Transverse colon (tissue), 4 donors: Measurements from ENCODE around the gene ABTB1. TPM values are rescaled to one million over a fixed set of nuclear protein-coding genes. Genes with fewer than 3 reads are reported as not detected.

Source experiments
- DNase-seq: peaks from one replicate; pipeline ENCODE4 v3.0.0-alpha.2; 2019
- H3K27ac ChIP-seq, 4 donors: fragments of 200-600 bp; sonication (generic); 2 replicates each; pipeline ENCODE4 v1.5.1; 2016 to 2018; ENCODE audit warnings: inconsistent platforms in 4 of 4
- H3K27me3 ChIP-seq: fragments of 200-600 bp; sonication (generic); 2 replicates; pipeline ENCODE4 v1.5.1; 2017; ENCODE audit warnings: inconsistent platforms
- H3K36me3 ChIP-seq, 4 donors: fragments of 200-600 bp; sonication (generic); 2 replicates each; pipeline ENCODE4 v1.5.1; 2017 to 2019; ENCODE audit warnings: inconsistent platforms in 4 of 4
- H3K4me1 ChIP-seq, 4 donors: fragments of 200-600 bp; sonication (generic); 2 replicates each; pipeline ENCODE4 v1.5.1; 2017 to 2020; ENCODE audit warnings: inconsistent platforms in 4 of 4
- H3K4me3 ChIP-seq, 4 donors: fragments of 200-600 bp; sonication (generic); 1 replicate in 1 of 4; 2 replicates in 3 of 4; pipeline versions ENCODE4 v1.5.1 to v1.6.1; 2017 to 2019; ENCODE audit warnings: inconsistent platforms in 4 of 4
- H3K9me3 ChIP-seq, 2 donors: fragments of 200-600 bp; sonication (generic); 2 replicates each; pipeline ENCODE4 v1.5.1; 2017 to 2019; ENCODE audit warnings: inconsistent platforms in 2 of 2
- EP300 ChIP-seq: sonication (generic); formaldehyde crosslinking; IDR thresholded peaks from one replicate; pipeline ENCODE4 v1.6.1; 2017; ENCODE audit warnings: antibody characterized with exemption, low read depth
- POLR2A ChIP-seq: fragments of 450-650 bp; IDR thresholded peaks from one replicate; pipeline ENCODE4 v1.6.1; 2016; ENCODE audit warnings: antibody characterized with exemption, mild to moderate bottlenecking, moderate library complexity
- POLR2AphosphoS5 ChIP-seq, 3 donors: sonication (generic); formaldehyde crosslinking; IDR thresholded peaks; one replicate each; pipeline ENCODE4 v1.6.1; 2016; ENCODE audit warnings: antibody characterized with exemption in 3 of 3
- WGBS, 2 donors: methylation state at CpG; one replicate each; pipeline ENCODE4 v1.1.5; 2018; ENCODE audit warnings: low coverage in 1 of 2; 5-methylcytosine and 5-hydroxymethylcytosine counted together
- in situ Hi-C, 4 donors: fragments of 200-750 bp; cut with MboI; loops; one replicate each; pipeline versions ENCODE4 v1.15.0 to v1.15.1; 2017; ENCODE audit warnings: low sequenced_read_pairs in 3 of 4, low pct_ligation_motif_present in 1 of 4, low pct_unique_long_range_greater_than_20kb in 1 of 4
- intact Hi-C: fragments of 100-400 bp; cut with DNase I; formaldehyde crosslinking; loops from one replicate; pipeline ENCODE4 v1.15.1; 2023; ENCODE audit warnings: low total_unique reads
- total RNA-seq, 4 donors: library from RNA; depleted of rRNA; stranded (reverse); fragments of >200 nt; gene quantifications; one replicate each; pipeline ENCODE4 v1.1.0, GENCODE V29; 2016
- TF ChIP-seq, protein P1 (sequence below), 5 experiments: fragments of 200-600 bp in 3 of 5; fragments of 450-650 bp in 2 of 5; sonication (generic) in 3 of 5; IDR thresholded peaks; 1 replicate in 2 of 5; 2 replicates in 3 of 5; pipeline ENCODE4 v1.5.1; 2016 to 2017; ENCODE audit warnings: antibody characterized with exemption in 5 of 5, inconsistent platforms in 3 of 5, mild to moderate bottlenecking in 2 of 5, moderate library complexity in 1 of 5

The ABTB1 gene
- total RNA-seq, 4 donors from 2014 or later = 29.6 to 80.4 (median 45.8) TPM

- Histone ChIP-seq H3K4me1 (peaks cover 11 to 13% (median 12%) of the 10 kb centered on the region in 4 donors), H3K36me3 (no peaks in the 10 kb centered on the region), H3K27ac (no peak within 1 kb of the TSS), H3K9me3 (no peaks in the 10 kb centered on the region), H3K27me3 (peaks cover 10% of the 10 kb centered on the region), H3K4me3 (peak within 1 kb of the TSS; percentile 35 to 52 (median 44))
- intact Hi-C loops (no loop called here), in situ Hi-C loops (no loop called here)
- TF ChIP-seq, protein P1, sequence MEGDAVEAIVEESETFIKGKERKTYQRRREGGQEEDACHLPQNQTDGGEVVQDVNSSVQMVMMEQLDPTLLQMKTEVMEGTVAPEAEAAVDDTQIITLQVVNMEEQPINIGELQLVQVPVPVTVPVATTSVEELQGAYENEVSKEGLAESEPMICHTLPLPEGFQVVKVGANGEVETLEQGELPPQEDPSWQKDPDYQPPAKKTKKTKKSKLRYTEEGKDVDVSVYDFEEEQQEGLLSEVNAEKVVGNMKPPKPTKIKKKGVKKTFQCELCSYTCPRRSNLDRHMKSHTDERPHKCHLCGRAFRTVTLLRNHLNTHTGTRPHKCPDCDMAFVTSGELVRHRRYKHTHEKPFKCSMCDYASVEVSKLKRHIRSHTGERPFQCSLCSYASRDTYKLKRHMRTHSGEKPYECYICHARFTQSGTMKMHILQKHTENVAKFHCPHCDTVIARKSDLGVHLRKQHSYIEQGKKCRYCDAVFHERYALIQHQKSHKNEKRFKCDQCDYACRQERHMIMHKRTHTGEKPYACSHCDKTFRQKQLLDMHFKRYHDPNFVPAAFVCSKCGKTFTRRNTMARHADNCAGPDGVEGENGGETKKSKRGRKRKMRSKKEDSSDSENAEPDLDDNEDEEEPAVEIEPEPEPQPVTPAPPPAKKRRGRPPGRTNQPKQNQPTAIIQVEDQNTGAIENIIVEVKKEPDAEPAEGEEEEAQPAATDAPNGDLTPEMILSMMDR (IDR thresholded peaks at IDR 0.05) = no peak
- TF ChIP-seq POLR2A (no peak), EP300 (no peak), POLR2AphosphoS5 (IDR thresholded peaks at IDR 0.05) (no peak)
- WGBS, 2 donors = 9 to 50% methylated on average over 4 to 77 of the region's 105 CpGs
- peak; percentile 53 for DNase-seq
Measured at GRCh38 chr3:127628788-127629466, 43.8 kb upstream of the ABTB1 start, which contains the start of gene PODXL2. TSS of gene PODXL2 (plus strand) at chr3:127629185. CDS start at chr3:127629220, 35 bp downstream.

DNA sequence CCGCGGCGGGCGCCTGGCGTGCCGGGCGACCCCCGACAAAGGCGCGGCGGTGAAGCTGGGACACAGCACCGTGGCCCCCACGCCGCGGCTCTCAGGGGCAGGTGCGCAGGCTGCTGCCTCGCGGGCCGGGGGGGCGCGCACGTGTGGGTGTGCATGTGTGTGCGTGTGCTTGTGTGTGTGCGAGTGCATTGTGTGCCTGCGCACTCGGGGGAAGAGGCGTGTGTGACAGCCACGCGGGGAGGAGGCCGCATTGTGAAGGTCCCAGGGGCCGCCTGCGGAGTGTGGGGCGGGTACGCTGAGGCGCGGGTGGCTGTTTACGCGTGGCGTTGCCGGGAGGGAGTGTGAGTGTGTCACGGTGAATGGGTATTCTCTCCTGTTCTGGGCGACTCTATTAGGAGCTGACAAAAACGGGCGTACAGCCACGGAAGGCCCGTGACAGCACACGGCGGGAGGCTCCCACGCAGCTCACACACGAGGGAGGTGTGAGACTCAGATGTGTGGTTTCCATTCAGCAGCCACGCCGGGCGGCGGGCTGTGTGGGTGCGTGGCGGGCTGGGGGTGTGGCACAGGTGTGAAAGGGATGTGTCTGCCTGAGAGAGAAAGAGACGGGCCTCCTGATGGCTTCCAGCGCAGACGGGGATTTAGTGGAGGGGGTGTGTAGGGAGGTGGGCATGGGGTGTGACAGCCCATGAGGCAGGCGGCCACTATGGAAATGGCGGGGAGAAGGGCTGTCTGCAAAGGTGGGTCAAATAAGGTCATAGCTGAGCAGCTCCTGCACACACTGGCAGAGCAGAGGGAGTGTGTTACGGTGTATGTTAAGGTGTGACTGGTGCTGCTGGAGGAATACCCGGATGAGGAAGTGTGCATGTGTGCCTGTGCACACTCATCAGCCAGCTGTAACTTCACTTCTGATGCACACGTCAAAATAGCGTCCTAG is 43.0 kb upstream of the ABTB1 start:
- TF ChIP-seq POLR2AphosphoS5 (IDR thresholded peaks at IDR 0.05) (no peak), POLR2A (no peak), EP300 (no peak)
- TF ChIP-seq, protein P1 (IDR thresholded peaks at IDR 0.05) = no peak
- Histone ChIP-seq H3K4me1 (peaks cover 11 to 13% (median 12%) of the 10 kb centered on the region in 4 donors), H3K27me3 (peaks cover 10% of the 10 kb centered on the region), H3K4me3 (peak overlapping the region; percentile 35 to 52 (median 44)), H3K9me3 (no peaks in the 10 kb centered on the region), H3K36me3 (no peaks in the 10 kb centered on the region), H3K27ac (no peak overlapping the region)
- DNase-seq = peak; percentile 49
- WGBS, 2 donors = 16% methylated on average over 58 of the region's 65 CpGs; no CpG with 5 or more reads in 1 of the 2 donors
- in situ Hi-C loops (no loop called here), intact Hi-C loops (no loop called here)

DNA sequence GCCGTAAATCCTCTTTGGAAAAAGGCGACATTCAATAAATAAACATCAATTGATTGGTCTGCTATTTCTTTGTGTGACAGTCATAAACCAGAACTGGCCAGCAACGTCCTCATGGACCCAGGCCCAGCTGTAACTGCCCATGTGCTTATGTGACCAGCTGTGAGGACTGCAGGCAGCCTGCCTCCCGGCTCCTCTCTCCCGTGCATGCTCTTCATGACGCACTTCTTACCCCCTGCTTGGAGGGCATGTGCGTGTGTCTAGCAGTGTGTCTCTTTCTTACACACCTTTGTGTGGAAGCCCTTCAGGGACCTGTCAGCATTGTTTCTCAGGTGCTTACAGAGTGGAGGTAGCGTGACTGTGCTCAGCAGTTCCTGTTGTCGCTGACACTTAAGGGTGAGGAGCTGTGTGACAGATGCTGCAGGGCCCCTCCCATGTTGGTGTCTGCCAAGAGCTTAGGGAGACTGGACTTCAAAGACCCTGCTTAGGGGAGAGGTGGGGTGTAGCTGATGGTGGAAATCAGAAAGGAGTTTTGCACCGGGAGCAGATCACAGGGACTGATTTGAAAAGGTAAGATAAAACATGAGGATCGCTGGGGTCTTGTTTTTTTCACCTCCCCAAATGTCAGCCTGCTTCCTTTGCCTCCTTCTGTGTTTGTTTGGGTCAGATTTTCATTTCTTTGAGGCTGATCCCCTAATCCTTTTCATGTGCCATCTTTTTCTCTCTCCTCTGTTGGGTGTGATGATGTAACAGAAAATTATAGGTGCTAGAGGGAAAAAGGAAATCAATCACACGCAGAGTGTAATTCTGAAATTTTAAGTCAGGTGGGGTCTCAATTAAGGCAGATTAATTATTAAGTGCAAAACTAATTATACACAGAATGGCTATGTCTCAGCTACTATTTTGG is 41.7 kb upstream of the ABTB1 start:
- Histone ChIP-seq H3K27me3 (peaks cover 10% of the 10 kb centered on the region), H3K4me1 (peaks cover 11 to 13% (median 12%) of the 10 kb centered on the region in 4 donors), H3K9me3 (no peaks in the 10 kb centered on the region), H3K27ac (no peak overlapping the region), H3K4me3 (no peak overlapping the region), H3K36me3 (no peaks in the 10 kb centered on the region)
- intact Hi-C loops = no loop called here
- WGBS, 2 donors = 90 to 94% methylated on average over 7 to 12 of the region's 12 CpGs
- no peak for DNase-seq
- TF ChIP-seq POLR2AphosphoS5 (IDR thresholded peaks at IDR 0.05) (no peak), EP300 (no peak), POLR2A (no peak)
- TF ChIP-seq, protein P1 (IDR thresholded peaks at IDR 0.05) = no peak
- in situ Hi-C loops = no loop called here
